OCI-LY3 (cell line): ENCODE data around the gene AGAP1.

Experiments used
- CTCF ChIP-seq: fragments of 200-600, 300-600 bp; sonication (generic); IDR thresholded peaks from 2 replicates; pipeline ENCODE4 v1.5.1; 2014; ENCODE audit warnings: antibody characterized with exemption, low read length, low read depth
- EZH2phosphoT487 ChIP-seq: fragments of 200-600 bp; shearing (Covaris generic); IDR thresholded peaks from 2 replicates; pipeline ENCODE4 v1.6.1; 2018; ENCODE audit warnings: antibody characterized with exemption, mixed run types, low read depth

- TF ChIP-seq CTCF: no peak
- TF ChIP-seq EZH2phosphoT487: no peak
Measured at GRCh38 chr2:235538144-235538639, 44.3 kb downstream of the AGAP1 start.
